Mesodermal cell (in vitro differentiated cells): Measurements from ENCODE around the gene SEL1L.

Experiments
- H3K27ac ChIP-seq: 2 replicates; pipeline ENCODE4 v1.7.0; 2013; ENCODE audit warnings: mild to moderate bottlenecking, low read depth, low read length, moderate library complexity; ENCODE audit not compliant: severe bottlenecking
- H3K36me3 ChIP-seq: 2 replicates; pipeline ENCODE4 v1.7.1; 2013; ENCODE audit warnings: mild to moderate bottlenecking, low read length, moderate library complexity; ENCODE audit not compliant: control insufficient read depth, insufficient read depth
- H3K4me1 ChIP-seq: one replicate; pipeline ENCODE4 v1.7.1; 2013; ENCODE audit warnings: mild to moderate bottlenecking, low read length; ENCODE audit not compliant: insufficient read depth, control insufficient read depth, poor library complexity, severe bottlenecking
- H3K4me3 ChIP-seq: 2 replicates; pipeline ENCODE4 v1.7.0; 2013; ENCODE audit warnings: low read length, control low read depth, mild to moderate bottlenecking; ENCODE audit not compliant: insufficient read depth, poor library complexity, severe bottlenecking; ENCODE audit errors: extremely low read depth
- H3K9me3 ChIP-seq: 2 replicates; pipeline ENCODE4 v1.7.1; 2013; ENCODE audit warnings: mild to moderate bottlenecking, low read length, moderate library complexity; ENCODE audit not compliant: control insufficient read depth
- WGBS, 2 experiments: methylation state at CpG; one replicate each; pipeline ENCODE4 v1.1.5; 2013; ENCODE audit warnings: missing lambda C conversion rate in 2 of 2; ENCODE audit not compliant: insufficient coverage in 2 of 2; 5-methylcytosine and 5-hydroxymethylcytosine counted together

The SEL1L gene

GRCh38 chr14:81447021-81447764 is 86.5 kb downstream of the SEL1L start:
- no CpG with 5 or more reads among the region's 3 CpGs for WGBS, 2 experiments
- Histone ChIP-seq H3K36me3 (no peaks in the 10 kb centered on the region), H3K4me1 (peaks cover 27% of the 10 kb centered on the region), H3K9me3 (no peaks in the 10 kb centered on the region), H3K27ac (no peak overlapping the region), H3K4me3 (no peak overlapping the region)

DNA sequence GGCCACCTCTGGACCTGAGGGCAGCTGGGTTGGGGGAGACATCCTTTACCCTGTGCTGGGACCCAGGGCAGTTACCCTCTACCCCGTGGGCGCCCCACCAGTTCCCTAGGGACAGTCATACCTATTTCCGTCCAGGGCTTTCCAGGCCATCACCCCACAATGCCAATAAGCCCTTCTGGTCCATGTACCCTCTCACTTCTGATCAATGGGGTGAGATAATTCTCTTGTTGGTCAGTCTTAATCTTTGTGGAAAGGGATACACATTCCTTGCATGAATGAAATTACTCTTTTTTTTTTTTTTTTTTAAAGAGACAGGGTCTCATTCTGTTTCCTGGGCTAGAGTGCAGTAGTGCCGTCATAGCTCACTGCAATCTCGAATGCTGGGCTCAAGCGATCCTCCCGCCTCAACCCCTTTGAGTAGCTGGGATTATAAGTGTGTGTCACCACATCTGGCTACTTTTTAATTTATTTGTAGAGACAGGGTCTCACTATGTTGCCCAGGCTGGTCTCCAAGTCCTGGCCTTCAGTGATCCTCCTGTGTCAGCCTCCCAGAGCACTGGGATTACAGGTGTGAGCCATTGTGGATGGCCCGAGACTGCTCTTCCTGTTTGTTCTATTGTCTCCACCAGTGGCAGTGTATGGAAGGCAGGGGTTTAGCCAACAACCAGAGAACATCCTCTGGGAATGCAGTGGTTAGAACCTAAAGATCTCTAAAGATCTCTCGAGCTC is 87.2 kb downstream of the SEL1L start:
- Histone ChIP-seq H3K4me1 (peaks cover 27% of the 10 kb centered on the region), H3K27ac (no peak overlapping the region), H3K4me3 (no peak overlapping the region), H3K36me3 (no peaks in the 10 kb centered on the region), H3K9me3 (no peaks in the 10 kb centered on the region)
- 94 to 98% methylated on average over 5 to 7 of the region's 9 CpGs for WGBS, 2 experiments

DNA sequence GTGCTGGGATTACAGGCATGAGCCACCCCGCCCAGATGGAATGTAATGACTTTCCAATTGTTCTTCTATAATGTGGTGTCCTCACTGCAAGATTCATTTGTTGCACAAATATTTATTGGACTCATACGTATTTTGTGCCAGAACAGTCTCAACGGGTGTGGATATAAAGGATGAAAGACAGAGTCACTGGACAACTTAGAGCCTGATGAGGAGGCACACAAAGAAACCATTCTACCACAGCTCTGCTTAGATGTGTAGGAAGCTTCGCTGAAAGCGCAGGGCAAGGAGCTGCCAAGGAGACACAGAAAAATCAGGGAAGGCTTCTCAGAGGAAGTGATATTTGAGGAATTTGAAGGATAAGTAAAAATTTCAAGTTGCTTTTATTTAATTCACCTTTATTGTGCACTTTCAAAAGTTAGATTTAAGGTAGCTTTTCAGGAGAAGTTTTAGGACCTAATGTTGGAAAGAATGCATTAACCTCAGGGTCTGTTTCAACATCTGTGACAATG is 92.0 kb downstream of the SEL1L start:
- Histone ChIP-seq H3K4me3 (no peak overlapping the region), H3K4me1 (peaks cover 7% of the 10 kb centered on the region), H3K9me3 (no peaks in the 10 kb centered on the region), H3K27ac (no peak overlapping the region), H3K36me3 (no peaks in the 10 kb centered on the region)
- WGBS, 2 experiments = 78 to 93% methylated on average over 1 to 3 of the region's 5 CpGs

DNA sequence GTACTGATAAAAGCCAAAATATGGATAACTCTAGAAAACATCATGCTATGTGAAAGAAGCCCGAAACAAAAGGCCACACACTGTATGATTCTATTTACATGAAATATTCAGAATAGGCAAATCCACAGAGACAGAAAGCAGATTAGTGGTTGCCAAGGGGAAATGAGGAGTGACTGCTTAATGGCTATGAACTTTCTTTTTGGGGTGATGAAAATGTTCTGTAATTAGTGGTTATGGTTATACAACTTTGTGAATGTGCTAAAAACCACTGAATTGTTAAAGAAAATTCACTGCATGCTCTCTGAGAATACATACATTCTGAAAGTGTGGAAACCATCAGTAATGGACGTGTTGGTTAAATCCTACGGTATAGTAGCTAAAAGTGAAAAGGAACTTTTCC is 93.6 kb downstream of the SEL1L start:
- Histone ChIP-seq H3K4me1 (peaks cover 6% of the 10 kb centered on the region), H3K9me3 (no peaks in the 10 kb centered on the region), H3K4me3 (no peak overlapping the region), H3K27ac (no peak overlapping the region), H3K36me3 (no peaks in the 10 kb centered on the region)
- WGBS, 2 experiments = 76 to 100% methylated on average over 2 of the region's 3 CpGs

GRCh38 chr14:81437244-81437643 is 96.4 kb downstream of the SEL1L start:
- Histone ChIP-seq H3K27ac (no peak overlapping the region), H3K9me3 (no peaks in the 10 kb centered on the region), H3K36me3 (no peaks in the 10 kb centered on the region), H3K4me1 (peaks cover 19% of the 10 kb centered on the region), H3K4me3 (no peak overlapping the region)
- WGBS, 2 experiments = 92% methylated on average over 2 of the region's 4 CpGs; no CpG with 5 or more reads in 1 of the 2 experiments

DNA sequence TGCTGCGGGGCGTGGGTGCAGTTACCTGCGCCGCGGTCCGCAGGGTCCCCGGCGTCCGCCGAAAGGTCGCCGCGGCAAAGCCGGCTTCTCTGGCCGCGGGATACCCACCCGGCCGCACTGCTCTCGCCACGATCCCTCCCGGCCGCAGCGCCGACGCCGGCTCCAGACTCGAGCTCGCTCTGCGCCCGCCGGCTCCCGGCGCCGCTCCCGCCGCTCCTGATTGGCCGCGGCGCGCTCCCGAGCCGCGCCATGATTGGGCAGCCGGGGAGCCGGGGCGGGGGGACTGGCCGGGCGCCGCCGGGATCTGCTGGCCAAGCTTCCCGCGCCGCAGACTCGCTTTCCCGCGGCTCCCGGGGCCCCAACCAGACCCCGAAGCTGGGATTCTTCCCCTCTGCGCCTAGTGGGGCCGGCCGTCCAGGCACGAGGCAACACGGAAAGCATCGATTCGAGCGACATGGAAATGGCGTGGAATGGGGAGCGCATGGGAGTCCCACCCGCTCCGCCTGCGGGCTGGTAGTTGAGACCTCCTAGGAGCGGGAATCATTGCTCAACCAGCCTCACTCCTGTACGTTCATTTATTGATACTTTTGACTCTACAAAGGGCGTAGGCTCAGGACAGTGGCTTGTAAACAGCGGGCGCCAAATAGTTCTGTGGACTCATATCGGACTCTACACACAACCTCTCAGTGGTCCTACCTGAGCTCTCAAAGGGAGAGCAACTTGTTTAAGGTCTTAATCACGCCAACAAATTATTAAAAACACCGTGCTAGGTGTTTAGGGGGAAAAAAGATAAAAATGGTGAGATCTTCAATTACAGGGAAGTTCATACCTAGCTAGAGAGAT is 97.1 kb downstream of the SEL1L start:
- H3K4me3 ChIP-seq = peak overlapping the region; percentile 50
- no peaks in the 10 kb centered on the region for H3K9me3 ChIP-seq
- 4 to 5% methylated on average over 49 to 53 of the region's 79 CpGs for WGBS, 2 experiments
- H3K27ac ChIP-seq = no peak overlapping the region
- no peaks in the 10 kb centered on the region for H3K36me3 ChIP-seq
- peaks cover 22% of the 10 kb centered on the region for H3K4me1 ChIP-seq

- H3K36me3 ChIP-seq = no peaks in the 10 kb centered on the region
- peaks cover 22% of the 10 kb centered on the region for H3K4me1 ChIP-seq
- peak overlapping the region; percentile 50 for H3K4me3 ChIP-seq
- 0% methylated on average over 12 to 21 of the region's 73 CpGs for WGBS, 2 experiments
- peak overlapping the region; percentile 36 for H3K27ac ChIP-seq
- H3K9me3 ChIP-seq = no peaks in the 10 kb centered on the region
Observed at GRCh38 chr14:81435391-81436295, 98.0 kb downstream of the SEL1L start.

DNA sequence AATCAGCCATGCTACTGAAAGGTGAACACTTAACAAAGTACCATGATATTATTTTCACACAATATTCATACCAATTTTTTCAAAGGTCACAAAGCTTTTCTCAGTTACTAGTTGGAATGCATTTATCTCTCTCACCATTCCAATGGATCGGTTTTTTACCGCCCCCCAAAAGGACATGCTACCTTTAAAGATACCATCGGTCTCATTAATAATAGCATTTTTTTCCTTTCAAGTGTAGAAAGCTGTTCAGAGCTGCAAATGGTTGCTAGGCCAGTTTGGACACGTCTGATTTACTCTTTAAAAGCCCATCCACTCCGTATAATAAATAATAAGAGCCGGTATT is 98.6 kb downstream of the SEL1L start:
- peak overlapping the region; percentile 36 for H3K27ac ChIP-seq
- WGBS, 2 experiments = 0 to 7% methylated on average over 2 to 3 of the region's 6 CpGs

DNA sequence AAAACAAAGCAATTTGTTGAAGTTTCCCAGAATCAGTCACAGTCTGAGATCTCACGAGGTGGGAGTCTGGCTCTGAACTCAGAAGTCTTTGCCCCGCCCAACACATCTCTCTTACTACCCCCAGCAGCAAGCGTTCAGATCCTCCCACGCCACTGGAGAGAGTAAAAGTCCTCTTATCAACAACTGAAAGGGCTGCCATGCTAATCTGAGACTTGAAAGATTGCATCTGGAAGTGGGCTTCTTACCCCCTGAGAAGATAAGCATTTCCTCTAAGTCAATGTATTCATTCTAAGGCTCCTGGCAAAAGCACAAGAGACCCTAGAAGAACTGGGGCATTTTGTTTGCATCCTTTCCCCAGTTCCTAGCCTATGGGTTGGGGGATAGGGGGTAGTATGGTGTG is 99.4 kb downstream of the SEL1L start:
- peaks cover 24% of the 10 kb centered on the region for H3K4me1 ChIP-seq
- H3K36me3 ChIP-seq = no peaks in the 10 kb centered on the region
- no peak overlapping the region for H3K4me3 ChIP-seq
- H3K27ac ChIP-seq = peak overlapping the region; percentile 63
- 0 to 4% methylated on average over 3 to 4 of the region's 4 CpGs for WGBS, 2 experiments
- no peaks in the 10 kb centered on the region for H3K9me3 ChIP-seq

More for the DNA sequence above, 98.6 kb downstream of the SEL1L start:
- H3K9me3 ChIP-seq = no peaks in the 10 kb centered on the region
- H3K4me1 ChIP-seq = peaks cover 22% of the 10 kb centered on the region
- H3K4me3 ChIP-seq = peak overlapping the region; percentile 50
- no peaks in the 10 kb centered on the region for H3K36me3 ChIP-seq

GRCh38 chr14:81433378-81433777 is 100.3 kb downstream of the SEL1L start:
- WGBS, 2 experiments = 63 to 79% methylated on average over 2 of the region's 2 CpGs
- Histone ChIP-seq H3K27ac (no peak overlapping the region), H3K9me3 (no peaks in the 10 kb centered on the region), H3K36me3 (no peaks in the 10 kb centered on the region), H3K4me1 (peaks cover 24% of the 10 kb centered on the region), H3K4me3 (no peak overlapping the region)
